Jurkat, Clone E6-1 (cell line): ENCODE results near the gene SGIP1.

ENCODE experiments used
- DNase-seq: peaks from one replicate; pipeline ENCODE4 v3.0.0-alpha.2; 2011; ENCODE audit warnings: low read depth, low spot score
- H3K4me3 ChIP-seq: 2 replicates; pipeline ENCODE4 v1.5.1; 2011; ENCODE audit warnings: mild to moderate bottlenecking, low read length, control low read depth, moderate library complexity

The SGIP1 gene

GRCh38 chr1:66519992-66520391 is 14.0 kb upstream of the SGIP1 start:
- DNase-seq, result no peak
- no peak overlapping the region for H3K4me3 ChIP-seq

- H3K4me3 ChIP-seq, result no peak overlapping the region
- no peak for DNase-seq
Observed at GRCh38 chr1:66520655-66521054, 13.3 kb upstream of the SGIP1 start.

GRCh38 chr1:66521721-66522365 is 12.1 kb upstream of the SGIP1 start:
- H3K4me3 ChIP-seq, result no peak overlapping the region
- DNase-seq, result no peak

GRCh38 chr1:66523562-66523961 is 10.4 kb upstream of the SGIP1 start:
- no peak for DNase-seq
- H3K4me3 ChIP-seq, result no peak overlapping the region

GRCh38 chr1:66525086-66525485 is 8.9 kb upstream of the SGIP1 start:
- H3K4me3 ChIP-seq, result no peak overlapping the region
- no peak for DNase-seq

GRCh38 chr1:66526036-66526435 is 7.9 kb upstream of the SGIP1 start:
- no peak for DNase-seq
- H3K4me3 ChIP-seq, result no peak overlapping the region

GRCh38 chr1:66526991-66527390 is 7.0 kb upstream of the SGIP1 start:
- no peak overlapping the region for H3K4me3 ChIP-seq
- DNase-seq, result no peak

- DNase-seq, result no peak
- H3K4me3 ChIP-seq, result no peak overlapping the region
Observed at GRCh38 chr1:66527686-66528085, 6.3 kb upstream of the SGIP1 start.

- DNase-seq, result no peak
- H3K4me3 ChIP-seq, result no peak overlapping the region
Observed at GRCh38 chr1:66528580-66528979, 5.4 kb upstream of the SGIP1 start.

GRCh38 chr1:66532214-66532613 is 1.7 kb upstream of the SGIP1 start:
- DNase-seq, result no peak
- no peak overlapping the region for H3K4me3 ChIP-seq

GRCh38 chr1:66532798-66533783 is 862 bp upstream of the SGIP1 start:
- no peak overlapping the region for H3K4me3 ChIP-seq
- no peak for DNase-seq

GRCh38 chr1:66535061-66535460 is 1.1 kb downstream of the SGIP1 start:
- H3K4me3 ChIP-seq, result no peak overlapping the region
- no peak for DNase-seq

GRCh38 chr1:66535853-66536252 is 1.9 kb downstream of the SGIP1 start:
- DNase-seq, result no peak
- H3K4me3 ChIP-seq, result no peak overlapping the region

- DNase-seq, result no peak
- H3K4me3 ChIP-seq, result no peak overlapping the region
Observed at GRCh38 chr1:66537718-66538117, 3.8 kb downstream of the SGIP1 start.

GRCh38 chr1:66539491-66539890 is 5.5 kb downstream of the SGIP1 start:
- no peak for DNase-seq
- H3K4me3 ChIP-seq, result no peak overlapping the region

GRCh38 chr1:66540434-66541032 is 6.6 kb downstream of the SGIP1 start:
- no peak for DNase-seq
- H3K4me3 ChIP-seq, result no peak overlapping the region

GRCh38 chr1:66542314-66542713 is 8.4 kb downstream of the SGIP1 start:
- no peak overlapping the region for H3K4me3 ChIP-seq
- no peak for DNase-seq

- DNase-seq, result no peak
Observed at GRCh38 chr1:66542811-66543767, 9.1 kb downstream of the SGIP1 start.

More at GRCh38 chr1:66542811-66543767, 9.1 kb downstream of the SGIP1 start:
- no peak overlapping the region for H3K4me3 ChIP-seq
